Activated CD4-positive, alpha-beta T cell treated with anti-CD3 and anti-CD28 coated beads for 4 hours (primary cell): ENCODE data around the gene AGO3.

Experiments
- DNase-seq, 2 donors: peaks; one replicate each; pipeline ENCODE4 v3.0.0-alpha.2; 2020

Gene AGO3

GRCh38 chr1:36098650-36099365, 167.9 kb downstream of the AGO3 start:
- DNase-seq, result no peak

GRCh38 chr1:36099681-36100341, 168.9 kb downstream of the AGO3 start:
- peak; percentile 71 to 78 for DNase-seq

- DNase-seq, result no peak
Measured at GRCh38 chr1:36100376-36100775, 169.5 kb downstream of the AGO3 start.

GRCh38 chr1:36101546-36101945, 170.6 kb downstream of the AGO3 start:
- no peak for DNase-seq

GRCh38 chr1:36106269-36106668, 175.4 kb downstream of the AGO3 start:
- no peak for DNase-seq

GRCh38 chr1:36107394-36107793, 176.5 kb downstream of the AGO3 start:
- no peak for DNase-seq

- no peak for DNase-seq
Measured at GRCh38 chr1:36108314-36108713, 177.4 kb downstream of the AGO3 start.

GRCh38 chr1:36109041-36109679, 178.3 kb downstream of the AGO3 start:
- DNase-seq, result no peak

- DNase-seq, result no peak
Measured at GRCh38 chr1:36111151-36111550, 180.2 kb downstream of the AGO3 start.

GRCh38 chr1:36112823-36113222, 181.9 kb downstream of the AGO3 start:
- no peak for DNase-seq

GRCh38 chr1:36114371-36114770, 183.5 kb downstream of the AGO3 start:
- no peak for DNase-seq

- no peak for DNase-seq
Measured at GRCh38 chr1:36115200-36115669, 184.3 kb downstream of the AGO3 start.

GRCh38 chr1:36115931-36116330, 185.0 kb downstream of the AGO3 start:
- no peak for DNase-seq

- DNase-seq, result no peak
Measured at GRCh38 chr1:36116901-36117300, 186.0 kb downstream of the AGO3 start.

GRCh38 chr1:36118447-36119204, 187.7 kb downstream of the AGO3 start:
- no peak for DNase-seq

GRCh38 chr1:36119456-36119855, 188.6 kb downstream of the AGO3 start:
- no peak for DNase-seq
